Measurements from ENCODE around the gene ITPRID2.

Gene ITPRID2

DNA sequence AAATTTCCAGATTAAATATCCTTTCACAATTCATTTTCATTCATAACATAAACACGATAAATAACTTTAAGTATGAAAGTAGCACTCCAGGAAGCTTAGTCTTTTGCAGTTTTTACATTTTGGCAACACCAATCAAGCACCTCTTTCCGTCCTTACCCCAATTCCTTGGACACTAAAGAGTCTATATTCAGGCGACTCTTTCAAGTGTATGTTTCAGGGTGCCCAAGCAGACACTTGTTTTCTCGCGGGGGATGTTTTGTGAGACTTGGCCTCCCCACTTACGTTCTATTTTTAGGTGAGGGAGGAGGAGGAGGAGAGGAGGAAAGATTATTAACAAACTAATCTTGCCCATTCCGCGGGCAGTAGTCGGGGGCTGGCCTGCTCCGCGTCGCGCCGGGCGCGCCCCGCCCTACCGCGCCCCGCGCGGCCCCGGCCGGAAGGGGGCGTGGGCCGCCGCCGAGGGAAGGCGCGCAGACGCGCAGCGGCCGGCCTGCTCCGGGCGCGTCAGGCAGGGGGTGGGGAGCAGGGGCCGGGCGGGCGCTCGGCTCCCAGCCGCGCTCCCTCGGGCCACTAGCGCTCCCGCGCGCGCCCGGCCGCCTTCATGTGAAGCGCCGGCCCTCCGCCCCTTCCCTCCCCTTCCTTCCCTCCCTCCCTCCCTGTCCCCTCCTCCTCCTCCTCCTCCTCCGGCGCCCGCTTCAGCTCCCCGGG, at the start of gene ITPRID2:
Gene ITPRID2, plus strand, starts transcription at position 473 of the 708 bp plus-strand sequence. CDS start 337 bp downstream, outside the sequence.
- TF ChIP-seq, protein P1, sequence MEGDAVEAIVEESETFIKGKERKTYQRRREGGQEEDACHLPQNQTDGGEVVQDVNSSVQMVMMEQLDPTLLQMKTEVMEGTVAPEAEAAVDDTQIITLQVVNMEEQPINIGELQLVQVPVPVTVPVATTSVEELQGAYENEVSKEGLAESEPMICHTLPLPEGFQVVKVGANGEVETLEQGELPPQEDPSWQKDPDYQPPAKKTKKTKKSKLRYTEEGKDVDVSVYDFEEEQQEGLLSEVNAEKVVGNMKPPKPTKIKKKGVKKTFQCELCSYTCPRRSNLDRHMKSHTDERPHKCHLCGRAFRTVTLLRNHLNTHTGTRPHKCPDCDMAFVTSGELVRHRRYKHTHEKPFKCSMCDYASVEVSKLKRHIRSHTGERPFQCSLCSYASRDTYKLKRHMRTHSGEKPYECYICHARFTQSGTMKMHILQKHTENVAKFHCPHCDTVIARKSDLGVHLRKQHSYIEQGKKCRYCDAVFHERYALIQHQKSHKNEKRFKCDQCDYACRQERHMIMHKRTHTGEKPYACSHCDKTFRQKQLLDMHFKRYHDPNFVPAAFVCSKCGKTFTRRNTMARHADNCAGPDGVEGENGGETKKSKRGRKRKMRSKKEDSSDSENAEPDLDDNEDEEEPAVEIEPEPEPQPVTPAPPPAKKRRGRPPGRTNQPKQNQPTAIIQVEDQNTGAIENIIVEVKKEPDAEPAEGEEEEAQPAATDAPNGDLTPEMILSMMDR (conservative IDR thresholded peaks at IDR 0.05; ENCODE audit: low read depth, low read length): no peak
- no peak for DNase-seq (ENCODE audit: low read depth)
- H3K4me3 ChIP-seq (ENCODE audit: low read length): peak within 1 kb of the TSS; percentile 92

DNA sequence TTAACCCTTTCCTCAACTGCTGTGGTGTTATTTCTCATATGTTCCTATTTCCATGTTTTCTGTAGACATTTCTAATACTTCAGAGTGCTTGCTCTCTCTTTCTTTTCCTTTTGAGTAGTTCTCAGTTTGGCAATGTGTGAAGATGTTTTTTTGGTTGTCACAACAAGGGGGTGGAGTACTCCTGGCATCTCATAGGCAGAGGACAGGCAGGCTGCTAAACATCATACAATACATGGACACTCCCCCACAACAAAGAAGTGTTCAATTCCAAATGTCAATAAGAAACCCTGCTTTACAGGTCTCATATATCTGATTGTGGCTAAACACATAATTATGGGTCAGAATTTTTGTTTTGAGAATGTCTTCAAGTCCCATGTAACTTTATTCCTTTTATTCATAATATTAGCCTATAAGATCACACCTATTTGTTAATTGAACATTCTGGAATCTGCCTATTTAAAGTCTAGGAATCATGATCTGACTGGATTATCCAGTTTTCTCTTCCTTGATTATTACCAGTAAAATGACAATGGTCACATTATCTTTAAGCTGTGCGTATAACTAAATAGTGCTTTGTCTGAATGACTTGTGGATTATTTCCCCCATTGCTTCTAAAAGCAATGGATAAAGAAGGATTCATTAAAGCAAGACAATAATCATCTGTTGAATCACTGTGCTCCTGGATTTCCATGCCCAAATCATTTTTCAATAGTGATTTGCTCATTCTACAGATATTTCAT, 46.8 kb upstream of the ITPRID2 start:
- H3K4me3 ChIP-seq (ENCODE audit: low read length): no peak overlapping the region
- DNase-seq (ENCODE audit: low read depth): no peak
- TF ChIP-seq, protein P1 (conservative IDR thresholded peaks at IDR 0.05; ENCODE audit: low read depth, low read length): no peak

DNA sequence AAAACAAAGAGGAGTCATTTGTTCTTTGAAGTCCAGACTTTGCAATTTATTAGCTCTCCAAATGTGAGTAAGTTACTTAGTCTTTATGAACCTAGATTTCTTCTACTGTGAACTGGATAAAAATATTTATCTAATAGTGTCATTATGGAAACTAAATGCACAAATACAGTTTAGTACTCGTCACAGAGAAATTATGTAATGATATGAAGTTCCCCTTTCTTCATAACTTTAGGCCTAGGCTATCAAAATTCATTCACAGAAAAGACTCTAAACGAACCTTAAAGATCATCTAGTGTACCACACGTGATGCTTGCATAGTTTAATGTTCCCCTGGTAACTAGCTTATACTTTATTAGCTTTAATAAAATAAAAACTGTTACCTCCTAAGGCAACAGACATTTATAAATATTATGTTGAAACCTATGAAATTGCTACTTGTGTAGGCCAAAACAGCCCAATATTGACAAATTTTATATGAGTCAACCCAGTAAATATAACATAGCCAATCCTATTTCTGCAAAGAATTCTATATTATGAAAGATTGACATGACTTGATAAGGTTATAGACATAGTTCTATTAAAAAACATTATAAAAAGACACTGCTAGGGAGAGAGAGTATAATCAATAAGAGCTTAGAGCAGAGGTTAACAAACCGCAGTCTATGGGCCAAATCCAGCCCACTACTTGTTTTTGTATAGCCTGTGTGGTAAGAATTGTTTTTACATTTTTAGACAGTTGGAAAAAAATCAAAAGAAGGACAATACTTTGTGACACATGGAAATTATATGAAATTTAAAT, 44.9 kb upstream of the ITPRID2 start:
- no peak overlapping the region for H3K4me3 ChIP-seq (ENCODE audit: low read length)
- TF ChIP-seq, protein P1 (conservative IDR thresholded peaks at IDR 0.05; ENCODE audit: low read depth, low read length): no peak
- DNase-seq (ENCODE audit: low read depth): no peak

DNA sequence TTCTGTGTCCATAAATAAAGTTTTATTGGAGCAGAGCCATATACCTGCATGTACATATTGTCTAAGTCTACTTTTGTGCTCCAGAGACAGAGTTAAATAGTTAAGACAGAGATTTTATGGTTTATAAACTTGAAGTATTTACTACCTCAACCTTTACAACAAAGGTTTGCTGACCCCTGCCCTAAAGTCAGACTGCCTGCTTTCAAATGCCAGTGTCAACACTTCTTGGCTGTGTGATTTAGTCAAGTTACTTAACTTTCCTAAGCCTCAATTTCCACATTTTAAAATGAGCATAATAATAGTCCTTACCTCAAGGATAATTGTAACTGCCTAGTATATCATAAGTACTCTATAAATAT, 44.4 kb upstream of the ITPRID2 start:
- no peak for DNase-seq (ENCODE audit: low read depth)
- TF ChIP-seq, protein P1 (conservative IDR thresholded peaks at IDR 0.05; ENCODE audit: low read depth, low read length): no peak
- H3K4me3 ChIP-seq (ENCODE audit: low read length): no peak overlapping the region

DNA sequence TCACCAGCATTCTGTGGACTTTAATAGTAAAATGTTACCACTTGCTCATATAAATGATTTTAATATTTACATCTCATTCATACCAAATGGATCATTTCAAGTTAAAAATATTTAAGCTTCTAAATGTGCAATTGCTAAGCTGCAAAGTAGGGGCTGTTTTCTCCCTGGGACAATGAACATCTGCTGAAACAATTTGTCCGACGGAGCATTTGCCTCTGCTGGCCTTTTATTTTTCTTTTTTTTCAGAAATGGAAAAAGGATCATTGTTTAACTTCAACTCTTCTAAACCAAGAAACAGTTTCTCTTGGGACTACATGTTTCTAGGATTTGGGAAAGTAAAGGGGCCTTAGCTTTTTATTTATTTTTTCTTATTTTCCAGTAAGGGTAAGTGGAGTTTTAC, 43.8 kb upstream of the ITPRID2 start:
- TF ChIP-seq, protein P1 (conservative IDR thresholded peaks at IDR 0.05; ENCODE audit: low read depth, low read length): no peak
- no peak for DNase-seq (ENCODE audit: low read depth)

DNA sequence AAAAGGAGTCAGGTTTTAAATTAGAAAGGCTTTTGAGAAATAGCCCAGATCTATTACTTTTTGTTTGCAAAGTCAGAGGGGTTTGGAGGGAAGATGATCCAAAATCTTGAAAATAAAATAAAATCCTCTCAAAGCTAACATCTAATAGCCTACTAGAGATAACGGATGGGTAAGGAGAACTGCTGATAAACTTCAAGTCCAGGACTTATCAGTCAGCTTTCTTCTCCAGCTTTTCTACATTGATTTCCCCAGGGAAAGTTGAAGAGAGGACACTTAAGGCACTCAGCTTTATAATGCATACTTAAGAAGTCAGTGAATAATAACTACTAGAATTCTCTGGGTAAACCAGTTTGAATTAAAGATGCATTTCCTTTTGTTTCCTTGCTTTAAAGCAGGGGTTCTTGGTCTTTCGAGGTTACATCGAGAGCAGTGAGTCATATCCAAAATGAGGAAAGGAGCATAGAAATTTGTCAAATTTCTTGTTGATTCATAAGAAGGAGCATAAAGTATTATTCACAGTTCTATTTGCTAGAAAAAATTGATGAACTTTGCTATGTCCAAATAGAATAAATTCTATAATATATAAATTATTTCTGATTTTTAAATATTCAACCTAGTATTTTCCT, 43.2 kb upstream of the ITPRID2 start:
- TF ChIP-seq, protein P1 (conservative IDR thresholded peaks at IDR 0.05; ENCODE audit: low read depth, low read length): no peak
- H3K4me3 ChIP-seq (ENCODE audit: low read length): no peak overlapping the region
- no peak for DNase-seq (ENCODE audit: low read depth)

More for the DNA sequence above, 43.8 kb upstream of the ITPRID2 start:
- no peak overlapping the region for H3K4me3 ChIP-seq (ENCODE audit: low read length)

All from retinal pigment epithelial cell (primary cell).